Stimulated activated CD4-positive, alpha-beta T cell treated with anti-CD3 and anti-CD28 coated beads, Interleukin-1b, Interleukin-23, amount 100 ng/mL, for 1 hour (primary cell): ENCODE measurements around the gene ST6GALNAC4.

Experiments
- DNase-seq, 2 donors: peaks; one replicate each; pipeline ENCODE4 v3.0.0-alpha.2; 2020; ENCODE audit warnings: low read depth in 2 of 2

Gene ST6GALNAC4

DNA sequence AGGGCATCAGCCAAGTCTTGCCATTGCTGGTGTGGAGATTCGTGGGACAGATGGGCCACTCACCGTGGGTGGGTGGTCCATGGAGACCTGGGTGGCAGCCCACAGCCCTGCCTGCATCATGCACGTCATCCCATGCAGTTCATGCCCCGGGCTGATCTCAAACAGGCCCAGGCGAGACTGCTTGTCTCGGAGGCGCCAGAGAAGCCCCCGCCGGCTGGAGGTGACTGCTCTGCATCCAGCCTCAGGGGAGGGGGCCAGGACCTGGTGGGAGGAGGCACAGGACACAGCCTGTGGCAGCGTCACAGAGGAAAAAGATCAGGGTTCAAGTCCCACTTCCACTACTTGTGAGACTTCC, 12.8 kb upstream of the ST6GALNAC4 start:
- no peak for DNase-seq

DNA sequence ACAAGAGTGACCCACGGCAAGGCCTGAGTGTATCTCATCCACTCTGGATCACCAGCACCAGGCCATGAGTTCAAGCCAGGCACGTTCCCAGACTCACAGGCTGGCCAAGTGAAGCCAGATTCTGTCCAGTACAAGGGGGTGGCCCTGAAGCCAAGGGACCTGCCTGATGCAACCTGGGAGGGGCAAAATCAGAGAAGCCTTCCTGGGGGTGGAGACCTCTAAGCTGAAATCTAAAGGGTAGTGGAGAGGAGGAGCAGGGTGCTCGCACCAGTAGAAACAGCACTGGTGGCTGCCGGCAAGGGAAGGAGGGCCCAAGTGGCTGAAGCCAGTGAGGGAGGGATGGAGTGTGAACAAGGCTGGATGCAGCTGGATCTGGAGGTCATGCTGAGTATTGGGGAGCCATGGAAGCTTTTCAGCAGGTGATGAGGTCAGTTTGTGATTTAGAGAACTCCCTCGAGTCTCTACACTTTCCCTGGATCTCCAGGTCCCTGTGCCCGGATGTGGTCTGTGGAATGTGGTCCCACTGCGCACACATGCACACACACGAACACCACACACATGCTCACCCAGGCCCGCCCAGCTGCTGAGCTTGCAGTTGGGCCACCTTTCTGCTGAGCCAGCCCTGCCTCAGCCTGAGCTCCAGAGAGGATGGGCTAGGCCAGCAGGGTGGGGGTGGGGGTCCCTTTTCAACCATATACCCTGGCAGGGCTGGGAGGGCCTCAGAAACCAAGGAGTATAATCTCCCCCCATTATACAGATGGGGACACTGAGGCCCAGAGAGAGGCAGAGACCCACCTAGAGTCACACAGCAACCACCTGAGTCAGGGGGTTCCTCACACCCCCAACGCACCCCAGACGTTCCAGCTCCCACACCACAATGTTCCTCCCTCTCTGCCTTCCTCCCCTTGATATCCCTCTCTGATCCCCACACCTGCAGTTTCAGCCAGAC, 12.1 kb upstream of the ST6GALNAC4 start:
- DNase-seq = no peak

GRCh38 chr9:127927988-127928675, 11.3 kb upstream of the ST6GALNAC4 start:
- DNase-seq = no peak

DNA sequence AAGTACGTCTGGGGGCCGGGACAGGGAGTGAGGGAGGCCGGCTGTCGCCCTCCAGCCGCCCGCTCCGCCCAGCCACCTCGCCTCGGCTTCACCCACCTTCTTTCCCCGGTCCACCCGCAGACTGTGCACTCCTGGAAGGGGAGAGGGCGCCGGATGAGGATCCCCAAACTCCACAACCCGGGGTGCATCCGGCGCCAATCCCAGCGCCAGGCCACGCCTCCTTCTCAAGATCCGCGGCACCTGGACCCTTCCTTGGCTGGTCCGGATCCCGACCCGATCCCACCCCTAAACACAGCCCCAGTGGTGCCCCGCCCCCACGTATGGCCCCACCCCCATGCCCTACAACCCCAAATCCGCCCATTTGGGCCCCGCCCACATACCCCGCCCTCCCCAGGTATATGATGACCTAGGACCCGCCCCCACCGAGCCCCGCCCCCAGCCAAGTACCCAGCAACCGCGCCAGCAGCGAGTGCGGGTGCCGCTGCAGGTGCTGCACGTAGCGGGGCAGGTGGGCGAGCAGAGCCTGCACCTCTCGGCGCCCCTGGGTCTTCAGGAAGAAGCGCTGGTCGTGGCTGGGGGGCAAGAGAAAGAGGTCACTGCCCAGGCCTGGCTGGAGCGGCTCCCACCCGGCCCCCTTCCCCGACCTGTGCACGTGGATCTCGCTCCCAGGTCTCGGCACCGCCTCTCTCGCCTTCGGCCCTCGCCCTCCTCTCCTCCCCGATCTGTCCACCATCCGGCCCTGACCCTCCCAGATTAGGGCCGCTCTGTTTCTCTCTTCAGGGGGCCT, 10.6 kb upstream of the ST6GALNAC4 start:
- peak; percentile 55 to 62 for DNase-seq

DNA sequence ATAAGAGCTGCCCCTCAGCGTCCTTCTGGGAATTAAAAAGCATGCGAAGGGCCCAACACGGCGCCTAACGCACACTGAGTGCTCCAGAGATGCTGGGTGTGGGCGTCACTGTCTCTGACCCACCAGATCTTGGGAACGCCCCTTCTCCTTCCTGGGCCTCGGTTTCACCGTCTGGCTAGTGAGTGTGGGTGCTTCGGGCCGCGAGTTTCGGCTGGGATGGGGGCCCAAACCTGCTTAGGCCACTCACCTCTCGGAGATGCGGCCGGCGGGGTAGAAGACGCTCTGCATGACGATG, 10.0 kb upstream of the ST6GALNAC4 start:
- no peak for DNase-seq

DNA sequence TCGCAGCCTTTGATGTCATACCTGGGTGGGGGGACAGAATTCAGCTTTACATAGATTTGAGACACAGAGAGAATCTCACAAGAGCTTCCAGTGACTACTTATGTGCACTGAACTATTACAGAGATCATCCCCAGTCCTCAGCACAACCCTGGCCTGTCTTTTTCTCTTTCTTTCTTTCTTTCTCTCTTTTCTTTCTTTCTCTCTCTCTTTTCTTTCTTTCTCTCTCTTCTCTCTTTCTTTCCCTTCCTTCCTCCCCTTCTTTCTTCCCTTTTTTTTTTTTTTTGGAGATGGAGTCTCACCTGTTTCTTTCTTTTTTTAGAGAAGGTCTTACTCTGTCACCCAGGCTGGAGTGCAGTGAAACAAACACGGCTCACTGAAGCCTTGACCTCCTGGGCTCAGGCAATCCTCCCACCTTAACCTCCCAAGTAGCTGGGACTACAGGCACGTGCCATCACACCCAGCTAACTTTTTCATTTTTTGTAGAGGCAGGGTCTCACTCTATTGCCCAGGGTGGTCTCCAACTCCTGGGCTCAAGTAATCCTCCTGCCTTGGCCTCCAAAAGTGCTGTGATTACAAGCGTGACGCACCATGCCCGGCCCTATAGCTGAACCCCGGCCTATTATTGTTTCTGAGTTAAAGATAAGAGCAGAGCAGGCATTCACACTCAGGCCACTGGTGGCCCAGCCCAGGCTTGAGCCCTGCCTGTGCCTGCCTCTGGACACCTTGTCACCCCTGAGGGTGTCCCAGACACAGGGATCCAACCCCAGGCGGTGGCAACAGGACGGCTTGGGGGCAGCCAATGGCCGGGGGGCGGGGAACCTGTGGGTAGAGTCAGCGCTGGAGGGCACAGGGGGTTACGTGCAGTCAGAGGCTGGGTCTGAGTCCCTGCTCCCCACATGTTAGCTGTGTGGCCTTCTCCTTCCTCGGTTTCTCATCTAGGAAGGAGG, 9.4 kb upstream of the ST6GALNAC4 start:
- DNase-seq = no peak

GRCh38 chr9:127924736-127925444, 8.0 kb upstream of the ST6GALNAC4 start:
- no peak for DNase-seq

DNA sequence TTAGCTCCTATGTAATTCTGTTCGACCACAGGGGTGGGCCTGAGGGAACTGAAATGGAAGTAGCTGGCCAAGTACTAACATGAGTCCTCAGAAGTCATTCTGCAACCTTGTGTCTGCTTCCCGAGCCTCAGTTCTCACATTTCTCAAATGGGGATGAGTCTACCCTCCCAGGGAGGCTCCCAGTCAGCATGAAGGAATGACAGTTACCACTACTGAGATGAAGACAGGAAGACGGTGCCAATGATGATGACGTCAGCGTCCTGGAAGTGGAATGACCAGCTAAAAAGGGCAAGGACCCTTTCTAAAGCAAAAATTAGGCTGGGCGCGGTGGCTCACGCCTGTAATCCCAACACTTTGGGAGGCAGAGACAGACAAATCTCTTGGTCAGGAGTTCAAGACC, 6.9 kb upstream of the ST6GALNAC4 start:
- no peak for DNase-seq

DNA sequence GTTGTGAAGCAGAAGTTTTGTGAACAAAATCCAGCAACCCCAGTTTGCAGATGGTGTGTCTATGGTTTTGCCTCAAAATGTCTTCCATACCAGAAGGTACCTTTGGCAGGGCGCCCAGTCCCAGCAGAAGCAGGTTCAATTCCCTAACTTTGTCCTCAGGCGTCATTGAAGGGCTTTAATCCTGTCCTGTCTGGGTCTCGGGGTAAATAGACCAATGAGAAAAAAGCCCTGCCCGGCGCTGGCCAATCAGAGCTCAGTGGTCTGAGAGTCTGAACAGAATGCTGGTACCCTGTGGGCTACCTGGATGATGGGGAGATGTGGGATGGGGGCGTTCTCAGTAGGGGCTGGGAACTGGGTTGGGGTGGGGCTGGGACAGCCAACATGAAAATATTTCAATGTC, 6.2 kb upstream of the ST6GALNAC4 start:
- DNase-seq = no peak

- DNase-seq = peak in 1 of 2 donors; percentile 66
These were observed 4.8 kb upstream of the ST6GALNAC4 start for GRCh38 chr9:127921557-127922120.

- no peak for DNase-seq
These were observed 4.0 kb upstream of the ST6GALNAC4 start for GRCh38 chr9:127920794-127921193.

DNA sequence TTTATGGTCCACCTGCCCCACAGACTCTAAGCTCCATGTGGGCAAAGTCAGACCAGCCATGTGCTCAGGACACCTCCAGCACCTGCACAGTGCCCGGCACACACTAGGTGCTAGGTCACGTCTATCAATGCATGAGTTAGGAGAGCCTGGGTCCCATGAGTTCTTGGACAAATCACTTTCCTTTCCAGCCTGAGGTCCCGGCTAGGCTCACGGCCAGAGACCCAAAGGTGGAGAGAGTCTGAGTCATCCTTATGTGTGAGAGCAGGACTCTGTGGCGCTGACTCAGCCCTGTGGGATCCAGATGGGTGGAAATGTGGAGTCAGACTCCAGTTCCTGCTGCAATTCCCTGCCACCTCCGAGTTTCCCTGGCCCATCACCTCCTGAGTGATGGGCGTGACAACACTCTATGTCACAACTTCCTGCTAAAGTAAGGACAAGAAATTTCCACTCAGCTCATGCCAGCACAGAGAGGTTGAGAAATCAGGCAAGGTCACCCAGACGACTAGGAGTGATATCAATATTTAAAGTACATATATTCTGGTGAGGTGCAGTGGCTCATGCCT, 2.5 kb upstream of the ST6GALNAC4 start:
- DNase-seq = no peak

GRCh38 chr9:127918183-127919107, 1.6 kb upstream of the ST6GALNAC4 start:
- no peak for DNase-seq

- DNase-seq = no peak
These were observed 762 bp upstream of the ST6GALNAC4 start for GRCh38 chr9:127917603-127918002.

- DNase-seq = no peak
These were observed 781 bp downstream of the ST6GALNAC4 start for GRCh38 chr9:127915801-127916719.

GRCh38 chr9:127915325-127915752, 1.5 kb downstream of the ST6GALNAC4 start:
- DNase-seq = no peak

GRCh38 chr9:127913682-127914081, 3.2 kb downstream of the ST6GALNAC4 start:
- DNase-seq = no peak

- DNase-seq = no peak
These were observed 4.0 kb downstream of the ST6GALNAC4 start for GRCh38 chr9:127912882-127913281.
